ENCODE measurements around the gene TSPAN5.

TSPAN5 gene

GRCh38 chr4:98512918-98513317 lies 145.5 kb downstream of the TSPAN5 start:
- TF ChIP-seq CTCF (IDR thresholded peaks at IDR 0.05; ENCODE audit: low read depth, low read length, missing control alignments), result no peak
- no peak overlapping the region for H3K4me3 ChIP-seq (replicated peaks; ENCODE audit: low read depth, low read length)
- DNase-seq (ENCODE audit: extremely low read depth, low read depth), result no peak

- DNase-seq (ENCODE audit: extremely low read depth, low read depth), result peak; percentile 82
- TF ChIP-seq CTCF (IDR thresholded peaks at IDR 0.05; ENCODE audit: low read depth, low read length, missing control alignments), result no peak
- H3K4me3 ChIP-seq (replicated peaks; ENCODE audit: low read depth, low read length), result no peak overlapping the region
Observed at GRCh38 chr4:98510757-98511517, 147.5 kb downstream of the TSPAN5 start.

- 0 out of 2 replicates have a peak overlapping the region, but pooled peaks have one; percentile 7 for H3K4me3 ChIP-seq (replicated peaks; ENCODE audit: low read depth, low read length)
- no peak for DNase-seq (ENCODE audit: extremely low read depth, low read depth)
- no peak for TF ChIP-seq CTCF (IDR thresholded peaks at IDR 0.05; ENCODE audit: low read depth, low read length, missing control alignments)
Observed at GRCh38 chr4:98510340-98510739, 148.1 kb downstream of the TSPAN5 start.

- TF ChIP-seq CTCF (IDR thresholded peaks at IDR 0.05; ENCODE audit: low read depth, low read length, missing control alignments), result no peak
- H3K4me3 ChIP-seq (replicated peaks; ENCODE audit: low read depth, low read length), result no peak overlapping the region
- DNase-seq (ENCODE audit: extremely low read depth, low read depth), result no peak
Observed at GRCh38 chr4:98509721-98510120, 148.7 kb downstream of the TSPAN5 start.

GRCh38 chr4:98508829-98509598 lies 149.4 kb downstream of the TSPAN5 start:
- no peak overlapping the region for H3K4me3 ChIP-seq (replicated peaks; ENCODE audit: low read depth, low read length)
- no peak for TF ChIP-seq CTCF (IDR thresholded peaks at IDR 0.05; ENCODE audit: low read depth, low read length, missing control alignments)
- no peak for DNase-seq (ENCODE audit: extremely low read depth, low read depth)

- no peak for TF ChIP-seq CTCF (IDR thresholded peaks at IDR 0.05; ENCODE audit: low read depth, low read length, missing control alignments)
- no peak for DNase-seq (ENCODE audit: extremely low read depth, low read depth)
- no peak overlapping the region for H3K4me3 ChIP-seq (replicated peaks; ENCODE audit: low read depth, low read length)
Observed at GRCh38 chr4:98508248-98508647, 150.2 kb downstream of the TSPAN5 start.
